Fibroblast of pulmonary artery (primary cell): ENCODE results near the gene LINS1.

Source experiments
- DNase-seq: peaks from one replicate; pipeline ENCODE4 v3.0.0-alpha.2; 2010; ENCODE audit warnings: low read depth
- H3K4me3 ChIP-seq: replicated peaks from 2 replicates; pipeline ENCODE4 v1.5.1; 2011; ENCODE audit warnings: low read depth, mild to moderate bottlenecking, control low read depth, low read length, moderate library complexity
- TF ChIP-seq, protein P1 (sequence below): IDR thresholded peaks from 2 replicates; pipeline ENCODE4 v1.5.1; 2011; ENCODE audit warnings: mild to moderate bottlenecking, control low read depth, low read length, inconsistent platforms; ENCODE audit errors: missing control alignments

Gene LINS1

DNA sequence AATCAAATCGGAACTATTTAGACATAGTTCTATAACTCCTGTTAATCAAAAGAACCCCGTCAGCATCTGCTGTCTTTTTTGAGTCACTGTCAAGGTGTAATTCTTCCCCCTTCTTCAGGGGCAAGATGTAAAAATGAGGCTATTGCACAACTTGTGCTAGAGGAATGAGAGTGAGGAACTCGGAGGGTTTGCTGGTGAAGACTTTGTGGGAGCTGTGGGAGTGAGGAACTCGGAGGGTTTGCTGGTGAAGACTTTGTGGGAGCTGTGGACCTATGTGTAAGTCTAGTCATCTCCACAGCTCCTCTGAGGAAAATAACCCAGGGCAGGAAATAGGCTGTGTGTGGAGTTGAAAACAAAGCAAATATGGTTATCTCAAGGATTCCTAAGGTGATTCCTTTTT is 70.8 kb downstream of the LINS1 start:
- TF ChIP-seq, protein P1, sequence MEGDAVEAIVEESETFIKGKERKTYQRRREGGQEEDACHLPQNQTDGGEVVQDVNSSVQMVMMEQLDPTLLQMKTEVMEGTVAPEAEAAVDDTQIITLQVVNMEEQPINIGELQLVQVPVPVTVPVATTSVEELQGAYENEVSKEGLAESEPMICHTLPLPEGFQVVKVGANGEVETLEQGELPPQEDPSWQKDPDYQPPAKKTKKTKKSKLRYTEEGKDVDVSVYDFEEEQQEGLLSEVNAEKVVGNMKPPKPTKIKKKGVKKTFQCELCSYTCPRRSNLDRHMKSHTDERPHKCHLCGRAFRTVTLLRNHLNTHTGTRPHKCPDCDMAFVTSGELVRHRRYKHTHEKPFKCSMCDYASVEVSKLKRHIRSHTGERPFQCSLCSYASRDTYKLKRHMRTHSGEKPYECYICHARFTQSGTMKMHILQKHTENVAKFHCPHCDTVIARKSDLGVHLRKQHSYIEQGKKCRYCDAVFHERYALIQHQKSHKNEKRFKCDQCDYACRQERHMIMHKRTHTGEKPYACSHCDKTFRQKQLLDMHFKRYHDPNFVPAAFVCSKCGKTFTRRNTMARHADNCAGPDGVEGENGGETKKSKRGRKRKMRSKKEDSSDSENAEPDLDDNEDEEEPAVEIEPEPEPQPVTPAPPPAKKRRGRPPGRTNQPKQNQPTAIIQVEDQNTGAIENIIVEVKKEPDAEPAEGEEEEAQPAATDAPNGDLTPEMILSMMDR = no peak
- no peak overlapping the region for H3K4me3 ChIP-seq
- no peak for DNase-seq

DNA sequence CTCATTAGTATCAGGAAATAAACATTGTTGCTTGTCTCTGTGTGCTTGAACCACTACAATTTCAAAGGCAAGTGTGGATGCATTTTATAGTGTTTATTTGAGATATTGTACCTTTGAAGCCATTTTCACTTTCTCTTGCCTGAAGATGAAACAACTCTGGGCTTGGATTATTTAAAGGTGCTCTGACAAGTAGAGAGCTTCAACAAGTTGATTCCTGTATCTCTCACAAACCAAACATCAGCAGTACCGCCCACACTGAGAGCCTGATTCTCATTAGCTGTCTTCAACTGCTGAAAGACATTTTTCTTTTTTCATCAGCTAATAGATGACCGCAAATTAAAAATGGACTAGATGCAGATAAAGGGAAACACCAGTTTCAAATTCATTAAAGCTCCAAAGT is 72.4 kb downstream of the LINS1 start:
- TF ChIP-seq, protein P1 = no peak
- H3K4me3 ChIP-seq = no peak overlapping the region
- DNase-seq = no peak

DNA sequence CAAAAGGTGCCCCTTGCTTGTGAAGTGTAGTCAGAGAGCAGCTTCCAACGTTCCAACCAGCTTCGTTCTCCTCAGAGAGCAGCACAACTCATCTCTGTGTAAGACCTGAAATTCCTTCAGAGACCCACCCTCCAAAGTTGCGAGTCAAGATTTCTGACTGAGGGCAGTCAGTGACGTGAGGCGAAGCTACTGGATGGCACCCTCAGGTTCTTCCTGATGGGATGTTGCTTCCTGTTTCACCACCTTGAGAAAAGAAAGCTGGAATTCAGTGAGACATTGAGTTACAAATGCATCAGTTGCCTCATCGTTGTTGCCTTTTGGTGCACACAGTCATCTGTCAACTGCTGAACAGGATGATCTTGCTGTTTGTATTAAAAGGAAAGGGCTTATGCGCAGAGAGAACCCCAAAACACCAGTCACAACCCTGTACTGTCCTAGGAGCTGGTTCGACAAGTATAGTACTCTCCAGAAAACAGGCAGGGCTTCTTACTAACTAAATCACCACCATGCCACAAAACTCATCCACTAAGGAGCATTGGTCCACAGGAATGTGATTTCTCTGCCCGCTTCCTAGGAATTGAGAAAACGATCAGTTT is 73.1 kb downstream of the LINS1 start, which contains the start of gene CERS3:
Gene CERS3 (minus strand): TSS at position 118 of the 596 bp plus-strand sequence. CDS start 27,101 bp downstream, outside the sequence.
- DNase-seq = no peak
- TF ChIP-seq, protein P1 = no peak
- no peak within 1 kb of the TSS for H3K4me3 ChIP-seq

DNA sequence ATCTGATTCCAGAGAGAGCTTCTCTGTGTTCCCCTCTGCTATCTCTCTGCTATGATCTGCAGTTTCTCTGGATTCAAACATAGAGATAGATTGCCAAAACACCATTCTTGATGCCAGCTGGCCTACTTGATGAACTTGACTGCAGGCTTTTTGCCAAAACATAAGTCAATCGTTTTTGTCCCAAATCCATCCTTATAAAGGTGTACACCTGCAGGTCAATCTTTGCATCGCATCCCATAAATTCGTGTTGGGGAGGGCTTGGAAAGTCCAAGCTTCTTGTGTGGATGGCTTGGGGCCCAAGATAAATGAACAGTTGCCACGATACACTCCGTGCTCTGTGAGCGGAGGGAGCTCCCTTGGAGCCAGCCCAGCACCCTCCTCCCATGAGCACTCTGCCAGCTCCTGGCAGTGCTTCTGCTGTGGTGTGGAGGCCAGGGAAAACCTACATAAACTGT is 75.9 kb downstream of the LINS1 start:
- no peak for DNase-seq
- TF ChIP-seq, protein P1 = no peak
- H3K4me3 ChIP-seq = no peak overlapping the region

DNA sequence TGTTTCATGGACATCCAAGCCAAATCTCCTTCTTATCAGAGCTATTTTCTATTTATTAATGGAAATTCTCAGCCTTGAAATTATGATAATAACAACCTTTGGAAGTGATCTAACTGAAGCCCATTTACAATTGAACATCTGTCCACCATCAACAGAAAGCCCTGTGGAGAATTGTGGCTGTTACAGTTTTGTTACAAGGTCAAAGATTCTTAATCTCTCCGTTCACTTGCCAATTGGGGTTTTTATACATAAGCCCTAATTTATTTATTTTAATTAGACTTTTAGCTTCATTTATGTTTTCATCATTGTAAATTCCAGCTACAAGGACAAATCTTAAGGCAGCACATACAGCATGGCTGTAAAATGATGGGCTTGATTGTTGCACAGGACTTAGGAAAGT is 76.5 kb downstream of the LINS1 start:
- DNase-seq = no peak
- no peak overlapping the region for H3K4me3 ChIP-seq
- TF ChIP-seq, protein P1 = no peak

DNA sequence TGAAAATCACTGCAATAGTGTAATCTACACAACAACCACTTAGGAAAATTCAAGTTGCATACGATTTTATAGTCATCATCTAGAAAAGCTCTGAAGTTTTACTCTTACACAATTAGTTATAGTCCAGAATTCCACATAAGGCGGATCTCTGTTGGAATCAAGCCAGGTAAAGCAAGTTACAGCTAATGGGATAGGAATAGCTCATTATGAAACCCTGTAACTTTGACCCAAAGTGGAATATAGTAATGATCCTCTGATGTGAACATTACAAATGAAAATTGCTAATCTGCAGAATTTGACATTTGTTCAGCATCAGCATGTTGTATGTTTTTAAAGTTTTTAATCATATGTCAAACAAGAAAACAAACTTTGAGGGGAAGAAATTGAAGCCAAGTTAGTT is 77.7 kb downstream of the LINS1 start:
- no peak overlapping the region for H3K4me3 ChIP-seq
- DNase-seq = no peak

More for the DNA sequence above, 77.7 kb downstream of the LINS1 start:
- TF ChIP-seq, protein P1 = no peak
